NCI-H510A (cell line): ENCODE results near the gene NFIX.

Experiments
- DNase-seq: peaks from one replicate; lab custom pipeline; 2025; lab: John Stamatoyannopoulos, UW

NFIX gene

GRCh38 chr19:13104848-13105711, 109.8 kb downstream of the NFIX start:
- no peak for DNase-seq

GRCh38 chr19:13109361-13110098, 114.3 kb downstream of the NFIX start:
- no peak for DNase-seq

- no peak for DNase-seq
Measured at GRCh38 chr19:13110099-13110610, 114.9 kb downstream of the NFIX start.

- no peak for DNase-seq
Measured at GRCh38 chr19:13112555-13112954, 117.3 kb downstream of the NFIX start.

- no peak for DNase-seq
Measured at GRCh38 chr19:13115936-13116281, 120.6 kb downstream of the NFIX start.

- DNase-seq = peak; percentile 87
Measured at GRCh38 chr19:13116282-13117175, 121.3 kb downstream of the NFIX start, which contains the start of gene TRMT1. TRMT1 (minus strand) TSS chr19:13116740; CDS start chr19:13116399, 341 bp downstream.

GRCh38 chr19:13117176-13117771, 122.0 kb downstream of the NFIX start:
- DNase-seq = no peak

- peak; percentile 86 for DNase-seq
Measured at GRCh38 chr19:13117772-13118423, 122.6 kb downstream of the NFIX start, which contains the start of gene NACC1. NACC1 (plus strand) TSS chr19:13118264; CDS start chr19:13135208, 16,944 bp downstream.

GRCh38 chr19:13118424-13119193, 123.3 kb downstream of the NFIX start:
- peak; percentile 77 for DNase-seq

GRCh38 chr19:13119627-13120026, 124.4 kb downstream of the NFIX start:
- no peak for DNase-seq

- DNase-seq = no peak
Measured at GRCh38 chr19:13120031-13120430, 124.8 kb downstream of the NFIX start.

GRCh38 chr19:13120817-13121216, 125.5 kb downstream of the NFIX start:
- no peak for DNase-seq

- DNase-seq = no peak
Measured at GRCh38 chr19:13121551-13122274, 126.4 kb downstream of the NFIX start.

GRCh38 chr19:13122275-13122878, 127.1 kb downstream of the NFIX start:
- no peak for DNase-seq

- no peak for DNase-seq
Measured at GRCh38 chr19:13122980-13123957, 128.0 kb downstream of the NFIX start.

- DNase-seq = no peak
Measured at GRCh38 chr19:13127051-13127450, 131.8 kb downstream of the NFIX start.

GRCh38 chr19:13127811-13128575, 132.7 kb downstream of the NFIX start:
- DNase-seq = no peak
